GM12878 (cell line): Measurements from ENCODE around the gene OR2F2. TPM values are rescaled to one million over a fixed set of nuclear protein-coding genes. Genes with fewer than 3 reads are reported as not detected.

Experiments used
- ATAC-seq: fragments of 200-7000 bp; cut with Tn5 transposase; 3 replicates; pipeline ENCODE4 v1.9.1; 2020; ENCODE audit warnings: mild to moderate bottlenecking, moderate library complexity
- BruUV-seq: library from RNA; stranded (reverse); fragments of 400-500 nt; replicated peaks from 2 replicates; lab custom pipeline; 2021; lab: Mats Ljungman, UMichigan
- CTCF ChIA-PET: fragments of 300-600 bp; sonication (Branson Sonifier 250); formaldehyde crosslinking; extraction: SDS; loops from one replicate; lab custom pipeline; 2021; ENCODE audit warnings: inconsistent platforms; lab: Yijun Ruan, JAX
- POLR2A ChIA-PET: fragments of 350-600 bp; formaldehyde crosslinking; extraction: SDS; loops from one replicate; lab custom pipeline; 2021; ENCODE audit warnings: inconsistent platforms; lab: Charles Lee
- RAD21 ChIA-PET: fragments of 300-600 bp; sonication (Branson Sonifier 250); formaldehyde crosslinking; loops from one replicate; lab custom pipeline; 2023; ENCODE audit warnings: antibody characterized with exemption; ENCODE audit not compliant: unreplicated experiment; lab: Charles Lee
- SMC1A ChIA-PET: fragments of 300-600 bp; sonication (Branson Sonifier 250); formaldehyde crosslinking; loops from one replicate; lab custom pipeline; 2023; ENCODE audit not compliant: unreplicated experiment, uncharacterized antibody; lab: Charles Lee
- DNase-seq: peaks from one replicate; pipeline ENCODE4 v3.0.0-alpha.2; 2011; ENCODE audit warnings: low read depth, low spot score
- FAIRE-seq: peaks from 3 replicates; lab custom pipeline; 2011; peaks lifted over from hg19 to GRCh38; lab: Jason Lieb, UNC
- H2AFZ ChIP-seq: 2 replicates; pipeline ENCODE4 v1.6.0; 2011; ENCODE audit warnings: low read depth, low read length, control low read depth; ENCODE audit not compliant: control insufficient read depth
- H3K27ac ChIP-seq: 2 replicates; pipeline ENCODE4 v1.5.1; 2011; ENCODE audit warnings: control low read depth; ENCODE audit not compliant: control insufficient read depth, insufficient read depth
- H3K27me3 ChIP-seq, 2 experiments: replicated peaks in 1 of 2; 2 replicates each; pipeline versions ENCODE4 v1.6.0 to v1.6.1; 2011; ENCODE audit warnings: low read length in 1 of 2; ENCODE audit not compliant: control insufficient read depth in 2 of 2, insufficient read depth in 2 of 2
- H3K36me3 ChIP-seq, 2 experiments: 2 replicates each; pipeline ENCODE4 v1.5.1; 2011; ENCODE audit warnings: low read length in 1 of 2; ENCODE audit not compliant: control insufficient read depth in 2 of 2, insufficient read depth in 2 of 2
- H3K4me1 ChIP-seq: 2 replicates; pipeline ENCODE4 v1.6.1; 2011; ENCODE audit warnings: mild to moderate bottlenecking, low read length, moderate library complexity, mixed read lengths; ENCODE audit not compliant: control insufficient read depth, insufficient read depth
- H3K4me2 ChIP-seq: 2 replicates; pipeline ENCODE4 v1.6.0; 2011; ENCODE audit warnings: control low read depth; ENCODE audit not compliant: control insufficient read depth, insufficient read depth
- H3K4me3 ChIP-seq: fragments of 200-600 bp; sonication (generic); 2 replicates; pipeline ENCODE4 v1.5.1; 2016
- H3K79me2 ChIP-seq: 2 replicates; pipeline ENCODE4 v1.6.0; 2011; ENCODE audit warnings: low read length; ENCODE audit not compliant: control insufficient read depth, insufficient read depth
- H3K9ac ChIP-seq: 2 replicates; pipeline ENCODE4 v1.8.0; 2011; ENCODE audit warnings: low read length, control low read depth, mixed read lengths; ENCODE audit not compliant: control insufficient read depth, insufficient read depth
- H3K9me3 ChIP-seq: replicated peaks from 3 replicates; pipeline ENCODE4 v1.5.1; 2011; ENCODE audit warnings: mild to moderate bottlenecking, low read length; ENCODE audit not compliant: control insufficient read depth, insufficient read depth
- H4K20me1 ChIP-seq: 2 replicates; pipeline ENCODE4 v1.6.0; 2011; ENCODE audit not compliant: control insufficient read depth, insufficient read depth
- BCL3 ChIP-seq: IDR thresholded peaks from 2 replicates; pipeline ENCODE4 v1.6.1; 2011; ENCODE audit warnings: borderline replicate concordance, low read depth, mild to moderate bottlenecking, moderate library complexity, low read length; ENCODE audit not compliant: insufficient read depth, poor library complexity, severe bottlenecking
- CREB1 ChIP-seq: IDR thresholded peaks from 2 replicates; pipeline ENCODE4 v1.6.1; 2012; ENCODE audit warnings: low read depth, mild to moderate bottlenecking, inconsistent platforms
- CREM ChIP-seq: IDR thresholded peaks from 2 replicates; pipeline ENCODE4 v1.6.1; 2014; ENCODE audit warnings: antibody characterized with exemption, low read depth
- E2F8 ChIP-seq: fragments of 450-650 bp; IDR thresholded peaks from 2 replicates; pipeline ENCODE4 v1.6.1; 2018; ENCODE audit warnings: mild to moderate bottlenecking, low read depth, moderate library complexity; ENCODE audit not compliant: partially characterized antibody
- ETV6 ChIP-seq, 2 experiments: fragments of 450-650 bp in 1 of 2; IDR thresholded peaks in 1 of 2; conservative IDR thresholded peaks in 1 of 2; 2 replicates each; pipeline ENCODE4 v1.6.1; 2014; ENCODE audit warnings: antibody characterized with exemption in 1 of 2, borderline replicate concordance in 1 of 2, low read depth in 1 of 2, mild to moderate bottlenecking in 1 of 2, moderate library complexity in 1 of 2
- FOXK2 ChIP-seq: fragments of 450-650 bp; IDR thresholded peaks from 2 replicates; pipeline ENCODE4 v1.6.1; 2017; ENCODE audit warnings: mild to moderate bottlenecking, moderate library complexity
- IRF4 ChIP-seq: IDR thresholded peaks from 2 replicates; pipeline ENCODE4 v1.6.1; 2011; ENCODE audit warnings: low read depth, low read length
- KAT2A ChIP-seq: conservative IDR thresholded peaks from 2 replicates; pipeline ENCODE4 v1.6.1; 2011; ENCODE audit warnings: low read depth, low read length; ENCODE audit not compliant: control insufficient read depth
- MYC ChIP-seq: IDR thresholded peaks from 2 replicates; pipeline ENCODE4 v1.6.1; 2011; ENCODE audit warnings: mild to moderate bottlenecking, low read length, moderate library complexity, inconsistent platforms; ENCODE audit not compliant: insufficient read depth, insufficient replicate concordance, insufficient read length, severe bottlenecking
- NFYA ChIP-seq: IDR thresholded peaks from 2 replicates; pipeline ENCODE4 v1.6.1; 2011; ENCODE audit warnings: low read depth, mild to moderate bottlenecking, low read length, improper control_type of control experiment, borderline replicate concordance
- NKRF ChIP-seq: fragments of 450-650 bp; conservative IDR thresholded peaks from 2 replicates; pipeline ENCODE4 v1.6.1; 2017; ENCODE audit warnings: mild to moderate bottlenecking, moderate library complexity
- NR2F1 ChIP-seq: fragments of 450-650 bp; conservative IDR thresholded peaks from 2 replicates; pipeline ENCODE4 v1.6.1; 2017; ENCODE audit warnings: mild to moderate bottlenecking
- NRF1 ChIP-seq: conservative IDR thresholded peaks from 2 replicates; pipeline ENCODE4 v1.6.1; 2011; ENCODE audit warnings: mild to moderate bottlenecking, low read depth, low read length, improper control_type of control experiment
- POLR2AphosphoS2 ChIP-seq: IDR thresholded peaks from 2 replicates; pipeline ENCODE4 v1.6.1; 2011; ENCODE audit warnings: low read depth, mild to moderate bottlenecking, low read length, improper control_type of control experiment, moderate library complexity
- RUNX3 ChIP-seq: IDR thresholded peaks from 2 replicates; pipeline ENCODE4 v1.6.1; 2012; ENCODE audit warnings: low read length, inconsistent platforms
- SREBF1 ChIP-seq: IDR thresholded peaks from 2 replicates; pipeline ENCODE4 v1.6.1; 2012; ENCODE audit warnings: mild to moderate bottlenecking, low read length
- WRNIP1 ChIP-seq: IDR thresholded peaks from 2 replicates; pipeline ENCODE4 v1.6.1; 2011; ENCODE audit warnings: low read depth, low read length, improper control_type of control experiment, borderline replicate concordance
- WGBS: methylation state at CpG from one replicate; pipeline ENCODE4 v1.1.6; 2016; ENCODE audit warnings: low lambda C conversion rate; ENCODE audit not compliant: insufficient replicate concordance, insufficient coverage; ENCODE audit errors: missing lambda C conversion rate; 5-methylcytosine and 5-hydroxymethylcytosine counted together
- in situ Hi-C: fragments of 300-500 bp; cut with MboI; formaldehyde crosslinking; loops from 9 replicates; pipeline ENCODE4 v1.14.3; 2018; ENCODE audit warnings: mixed read lengths
- intact Hi-C: fragments of 100-400 bp; cut with micrococcal nuclease; formaldehyde crosslinking; loops from one replicate; pipeline ENCODE4 v1.14.2; 2022; ENCODE audit not compliant: unreplicated experiment
- polyA plus RNA-seq, 11 experiments: library from polyadenylated mRNA; depleted of rRNA in 4 of 11; unstranded in 6 of 11; stranded (reverse) in 5 of 11; fragments of >200 nt; fragmentation: Nextera tagmentation in 4 of 11; fragmentation: Illumina TruSeq in 1 of 11; extraction: Ambion mirVana in 4 of 11; extraction: Trizol in 1 of 11; gene quantifications; 1 replicate in 1 of 11; 2 replicates in 10 of 11; pipeline versions ENCODE4 v1.2.1 to v1.2.3, GENCODE V29; 2011 to 2016; ENCODE audit warnings: inconsistent platforms in 2 of 11, missing spikeins in 2 of 11, low read depth in 1 of 11
- total RNA-seq, 4 experiments: library from RNA; depleted of rRNA in 3 of 4; stranded (reverse); fragments of >200 nt in 3 of 4; fragmentation: Illumina TruSeq in 1 of 4; extraction: Trizol in 1 of 4; gene quantifications; 2 replicates each; pipeline versions ENCODE4 v1.2.1 to v1.2.3, GENCODE V29; 2013 to 2021

Gene OR2F2
- total and polyA plus RNA-seq, 10 of the 15 experiments (the other 5 are each of a cell fraction or from before 2014, with no cell fraction given), result not detected

GRCh38 chr7:143936087-143937009, 1.3 kb downstream of the OR2F2 start:
- ChIA-PET SMC1A (no interaction called here), POLR2A (no interaction called here), RAD21 (no interaction called here), CTCF (interaction anchor here (0.6 to 0.9 kb wide), 2 partner anchors 11 to 915 kb away, joined by 3 read pairs; no protein-coding TSS in a partner anchor)
- Histone ChIP-seq H4K20me1 (no peaks in the 10 kb centered on the region), H3K4me3 (no peak overlapping the region), H2AFZ (no peak overlapping the region), H3K4me1 (no peaks in the 10 kb centered on the region), H3K36me3 (no peaks in the 10 kb centered on the region), H3K27me3 (no peaks in the 10 kb centered on the region), H3K27ac (no peak overlapping the region), H3K79me2 (no peaks in the 10 kb centered on the region), H3K9me3 (no peaks in the 10 kb centered on the region), H3K9ac (no peak overlapping the region), H3K4me2 (no peak overlapping the region)
- ATAC-seq (no peak), FAIRE-seq (no peak), DNase-seq (no peak)
- in situ Hi-C loops, result no loop called here
- WGBS, result 19% methylated on average over 4 of the region's 4 CpGs
- intact Hi-C loops, result no loop called here
- TF ChIP-seq NRF1, result no peak
- TF ChIP-seq POLR2AphosphoS2, result no peak
- TF ChIP-seq NR2F1, result no peak
- TF ChIP-seq CREB1, result no peak
- no peak for TF ChIP-seq WRNIP1
- TF ChIP-seq MYC, result no peak
- TF ChIP-seq CREM, result no peak
- no peak for TF ChIP-seq E2F8
- TF ChIP-seq IRF4, result no peak
- no peak for TF ChIP-seq BCL3
- TF ChIP-seq NFYA, result no peak
- no peak for TF ChIP-seq KAT2A
- TF ChIP-seq NKRF, result no peak
- no peak for TF ChIP-seq RUNX3
- TF ChIP-seq ETV6 (conservative IDR thresholded peaks at IDR 0.05 in 1 of 2, IDR thresholded peaks at IDR 0.05 in 1 of 2; ENCODE audit: borderline replicate concordance in 1 of 2, low read depth in 1 of 2), result no peak
- TF ChIP-seq FOXK2, result no peak
- no peak for TF ChIP-seq SREBF1
- BruUV-seq, result no TSS peak
